K562 (cell line): ENCODE measurements around the gene CCDC185. TPM values are rescaled to one million over a fixed set of nuclear protein-coding genes. Genes with fewer than 3 reads are reported as not detected.
A peak's percentile ranks its signal among the peaks of the same experiment; 100 is the strongest.

Source experiments
- BACH1 ChIP-seq: fragments of 200-800 bp; sonication (Bioruptor generic); IDR thresholded peaks from 2 replicates; pipeline ENCODE4 v1.6.1; 2016; ENCODE audit warnings: missing genetic modification characterization, missing compliant biosample characterization
- CBFA2T2 ChIP-seq: fragments of 450-650 bp; conservative IDR thresholded peaks from 2 replicates; pipeline ENCODE4 v1.6.1; 2017; ENCODE audit warnings: mild to moderate bottlenecking
- HIVEP1 ChIP-seq: fragments of 250-450 bp; sonication (Bioruptor Pico); IDR thresholded peaks from 2 replicates; pipeline ENCODE4 v1.4.0; 2020; ENCODE audit warnings: mild to moderate bottlenecking
- L3MBTL2 ChIP-seq: fragments of 450-650 bp; IDR thresholded peaks from 2 replicates; pipeline ENCODE4 v1.6.1; 2016; ENCODE audit warnings: mild to moderate bottlenecking, moderate library complexity
- NFE2L1 ChIP-seq: fragments of 450-650 bp; IDR thresholded peaks from 2 replicates; pipeline ENCODE4 v1.6.1; 2016; ENCODE audit warnings: missing genetic modification characterization, low read depth, mild to moderate bottlenecking, missing compliant biosample characterization, moderate library complexity, borderline replicate concordance
- PCBP2 ChIP-seq: fragments of 200-400 bp; formaldehyde crosslinking; IDR thresholded peaks from 2 replicates; pipeline ENCODE4 v1.6.1; 2018; ENCODE audit warnings: low read length, low read depth, mild to moderate bottlenecking, moderate library complexity; ENCODE audit not compliant: poor library complexity, severe bottlenecking
- POLR2A ChIP-seq: fragments of 450-650 bp; conservative IDR thresholded peaks from 2 replicates; pipeline ENCODE4 v1.6.1; 2016
- POU5F1 ChIP-seq: fragments of 150-350 bp; IDR thresholded peaks from 2 replicates; pipeline ENCODE4 v1.6.1; 2014; ENCODE audit warnings: borderline replicate concordance, low read length, low read depth, mild to moderate bottlenecking; ENCODE audit not compliant: partially characterized antibody
- SREBF2 ChIP-seq: sonication (generic); formaldehyde crosslinking; IDR thresholded peaks from 2 replicates; pipeline ENCODE4 v1.4.0; 2020; ENCODE audit warnings: mild to moderate bottlenecking, missing genetic modification reagents
- TCF7L2 ChIP-seq: fragments of 150-350 bp; IDR thresholded peaks from 2 replicates; pipeline ENCODE4 v1.6.1; 2016; ENCODE audit warnings: low read depth, mild to moderate bottlenecking, low read length, moderate library complexity
- TEAD4 ChIP-seq, 2 experiments: sonication (generic) in 1 of 2; formaldehyde crosslinking in 1 of 2; IDR thresholded peaks; 2 replicates each; pipeline versions ENCODE4 v1.6.1 to v1.8.0; 2012 to 2022; ENCODE audit warnings: borderline replicate concordance in 1 of 2, inconsistent platforms in 1 of 2, low read length in 1 of 2, mild to moderate bottlenecking in 1 of 2, missing genetic modification reagents in 1 of 2
- ZBTB34 ChIP-seq: fragments of 250-450 bp; sonication (Bioruptor Pico); IDR thresholded peaks from 2 replicates; pipeline ENCODE4 v1.8.0; 2021; ENCODE audit warnings: mild to moderate bottlenecking, moderate library complexity
- ZNF121 ChIP-seq: sonication (generic); formaldehyde crosslinking; conservative IDR thresholded peaks from 2 replicates; pipeline ENCODE4 v1.8.0; 2022; ENCODE audit warnings: missing genetic modification reagents
- ZNF436 ChIP-seq: fragments of 250-450, 450-650 bp; sonication (Bioruptor Pico); formaldehyde crosslinking; IDR thresholded peaks from 2 replicates; pipeline ENCODE4 v1.7.0; 2020; ENCODE audit warnings: mild to moderate bottlenecking
- ZNF699 ChIP-seq: fragments of 250-450 bp; sonication (Bioruptor Pico); IDR thresholded peaks from 2 replicates; pipeline ENCODE4 v1.8.0; 2021; ENCODE audit warnings: mild to moderate bottlenecking, moderate library complexity; ENCODE audit not compliant: insufficient replicate concordance
- polyA plus RNA-seq, 8 experiments: library from polyadenylated mRNA; depleted of rRNA in 4 of 8; stranded (reverse) in 5 of 8; unstranded in 3 of 8; fragments of >200 nt; fragmentation: Nextera tagmentation in 2 of 8; fragmentation: Illumina TruSeq in 1 of 8; extraction: Ambion mirVana in 2 of 8; extraction: Trizol in 1 of 8; gene quantifications; 2 replicates each; pipeline versions ENCODE4 v1.2.1 to v1.2.3, GENCODE V29; 2011 to 2014; ENCODE audit warnings: inconsistent platforms in 1 of 8, missing spikeins in 1 of 8
- total RNA-seq, 7 experiments: library from RNA; depleted of rRNA in 6 of 7; stranded (reverse); fragments of >200 nt in 6 of 7; fragmentation: Illumina TruSeq in 2 of 7; extraction: Trizol in 2 of 7; gene quantifications; 2 replicates each; pipeline versions ENCODE4 v1.2.1 to v1.2.3, GENCODE V29; 2011 to 2021; ENCODE audit warnings: low replicate concordance in 1 of 7
- TF ChIP-seq, protein P1 (sequence below): fragments of 250-450 bp; sonication (Bioruptor Pico); IDR thresholded peaks from 2 replicates; pipeline ENCODE4 v1.4.0; 2020; ENCODE audit warnings: mild to moderate bottlenecking, moderate library complexity
- TF ChIP-seq, protein P2 (sequence below): sonication (generic); formaldehyde crosslinking; IDR thresholded peaks from 2 replicates; pipeline ENCODE4 v1.8.0; 2022; ENCODE audit warnings: mild to moderate bottlenecking, low read depth, missing genetic modification reagents
- TF ChIP-seq, protein P3 (sequence below), 2 experiments: fragments of 200-800 bp in 1 of 2; sonication (Bioruptor generic) in 1 of 2; sonication (generic) in 1 of 2; formaldehyde crosslinking in 1 of 2; IDR thresholded peaks in 1 of 2; conservative IDR thresholded peaks in 1 of 2; 2 replicates each; pipeline versions ENCODE4 v1.5.0 to v1.6.1; 2016 to 2020; ENCODE audit warnings: missing compliant biosample characterization in 1 of 2, missing genetic modification characterization in 1 of 2, missing genetic modification reagents in 1 of 2
- TF ChIP-seq, protein P4 (sequence below): fragments of 450-650 bp; formaldehyde crosslinking; IDR thresholded peaks from 2 replicates; pipeline ENCODE4 v1.4.0; 2022; ENCODE audit warnings: missing genetic modification characterization

The CCDC185 gene
- total and polyA plus RNA-seq, 9 of the 15 experiments (the other 6 are each of a cell fraction or from before 2014, with no cell fraction given) = not detected

GRCh38 chr1:223401873-223402789 lies 8.9 kb downstream of the CCDC185 start (continued):
- TF ChIP-seq PCBP2 = no peak
- TF ChIP-seq, protein P1, sequence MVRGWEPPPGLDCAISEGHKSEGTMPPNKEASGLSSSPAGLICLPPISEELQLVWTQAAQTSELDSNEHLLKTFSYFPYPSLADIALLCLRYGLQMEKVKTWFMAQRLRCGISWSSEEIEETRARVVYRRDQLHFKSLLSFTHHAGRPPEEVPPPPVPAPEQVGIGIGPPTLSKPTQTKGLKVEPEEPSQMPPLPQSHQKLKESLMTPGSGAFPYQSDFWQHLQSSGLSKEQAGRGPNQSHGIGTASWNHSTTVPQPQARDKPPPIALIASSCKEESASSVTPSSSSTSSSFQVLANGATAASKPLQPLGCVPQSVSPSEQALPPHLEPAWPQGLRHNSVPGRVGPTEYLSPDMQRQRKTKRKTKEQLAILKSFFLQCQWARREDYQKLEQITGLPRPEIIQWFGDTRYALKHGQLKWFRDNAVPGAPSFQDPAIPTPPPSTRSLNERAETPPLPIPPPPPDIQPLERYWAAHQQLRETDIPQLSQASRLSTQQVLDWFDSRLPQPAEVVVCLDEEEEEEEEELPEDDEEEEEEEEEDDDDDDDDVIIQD = 0 out of 2 replicates have a peak, but pooled peaks have one; percentile 24
- TF ChIP-seq CBFA2T2 = no peak
- TF ChIP-seq ZNF436 (CRISPR knock-in tag) = no peak
- TF ChIP-seq TCF7L2 = no peak
- no peak for TF ChIP-seq ZNF121 (CRISPR knock-in tag)
- no peak for TF ChIP-seq ZBTB34 (CRISPR knock-in tag)
- 0 out of 2 replicates have a peak, but pooled peaks have one; percentile 7 for TF ChIP-seq TEAD4 (IDR thresholded peaks at IDR 0.05; ENCODE audit: low read length)
- TF ChIP-seq TEAD4 (CRISPR knock-in tag; IDR thresholded peaks at IDR 0.05; ENCODE audit: borderline replicate concordance) = no peak
- no peak for TF ChIP-seq L3MBTL2
- TF ChIP-seq, protein P2, sequence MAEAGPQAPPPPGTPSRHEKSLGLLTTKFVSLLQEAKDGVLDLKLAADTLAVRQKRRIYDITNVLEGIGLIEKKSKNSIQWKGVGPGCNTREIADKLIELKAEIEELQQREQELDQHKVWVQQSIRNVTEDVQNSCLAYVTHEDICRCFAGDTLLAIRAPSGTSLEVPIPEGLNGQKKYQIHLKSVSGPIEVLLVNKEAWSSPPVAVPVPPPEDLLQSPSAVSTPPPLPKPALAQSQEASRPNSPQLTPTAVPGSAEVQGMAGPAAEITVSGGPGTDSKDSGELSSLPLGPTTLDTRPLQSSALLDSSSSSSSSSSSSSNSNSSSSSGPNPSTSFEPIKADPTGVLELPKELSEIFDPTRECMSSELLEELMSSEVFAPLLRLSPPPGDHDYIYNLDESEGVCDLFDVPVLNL (CRISPR knock-in tag) = no peak
- TF ChIP-seq POLR2A = no peak
- TF ChIP-seq, protein P3, sequence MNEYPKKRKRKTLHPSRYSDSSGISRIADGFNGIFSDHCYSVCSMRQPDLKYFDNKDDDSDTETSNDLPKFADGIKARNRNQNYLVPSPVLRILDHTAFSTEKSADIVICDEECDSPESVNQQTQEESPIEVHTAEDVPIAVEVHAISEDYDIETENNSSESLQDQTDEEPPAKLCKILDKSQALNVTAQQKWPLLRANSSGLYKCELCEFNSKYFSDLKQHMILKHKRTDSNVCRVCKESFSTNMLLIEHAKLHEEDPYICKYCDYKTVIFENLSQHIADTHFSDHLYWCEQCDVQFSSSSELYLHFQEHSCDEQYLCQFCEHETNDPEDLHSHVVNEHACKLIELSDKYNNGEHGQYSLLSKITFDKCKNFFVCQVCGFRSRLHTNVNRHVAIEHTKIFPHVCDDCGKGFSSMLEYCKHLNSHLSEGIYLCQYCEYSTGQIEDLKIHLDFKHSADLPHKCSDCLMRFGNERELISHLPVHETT (CRISPR knock-in tag; conservative IDR thresholded peaks at IDR 0.05 in 1 of 2, IDR thresholded peaks at IDR 0.05 in 1 of 2) = peak in 1 of 2 experiments; percentile 13; a peak in 1 of 4 replicates
- TF ChIP-seq, protein P4, sequence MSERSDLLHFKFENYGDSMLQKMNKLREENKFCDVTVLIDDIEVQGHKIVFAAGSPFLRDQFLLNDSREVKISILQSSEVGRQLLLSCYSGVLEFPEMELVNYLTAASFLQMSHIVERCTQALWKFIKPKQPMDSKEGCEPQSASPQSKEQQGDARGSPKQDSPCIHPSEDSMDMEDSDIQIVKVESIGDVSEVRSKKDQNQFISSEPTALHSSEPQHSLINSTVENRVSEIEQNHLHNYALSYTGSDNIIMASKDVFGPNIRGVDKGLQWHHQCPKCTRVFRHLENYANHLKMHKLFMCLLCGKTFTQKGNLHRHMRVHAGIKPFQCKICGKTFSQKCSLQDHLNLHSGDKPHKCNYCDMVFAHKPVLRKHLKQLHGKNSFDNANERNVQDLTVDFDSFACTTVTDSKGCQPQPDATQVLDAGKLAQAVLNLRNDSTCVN (CRISPR knock-in tag) = no peak
- TF ChIP-seq BACH1 (tag) = peak; percentile 97
- peak; percentile 74 for TF ChIP-seq NFE2L1 (tag)
- no peak for TF ChIP-seq SREBF2 (CRISPR knock-in tag)
- no peak for TF ChIP-seq POU5F1
- no peak for TF ChIP-seq ZNF699 (CRISPR knock-in tag)
- no peak for TF ChIP-seq HIVEP1 (CRISPR knock-in tag)
